GM20000 (cell line): ENCODE measurements around the gene DLG2.

Source experiments
- DNase-seq: peaks from one replicate; pipeline ENCODE4 v3.0.0; 2012; ENCODE audit warnings: low spot score
- CTCF ChIP-seq: IDR thresholded peaks from 2 replicates; pipeline ENCODE4 v1.5.1; 2012; ENCODE audit warnings: mild to moderate bottlenecking, control low read depth; ENCODE audit errors: extremely low read depth, missing control alignments

DLG2 gene

GRCh38 chr11:83558281-83558680, 2068.9 kb downstream of the DLG2 start:
- TF ChIP-seq CTCF: no peak
- DNase-seq: no peak

- TF ChIP-seq CTCF: no peak
- DNase-seq: no peak
Measured at GRCh38 chr11:83557653-83558052, 2069.5 kb downstream of the DLG2 start.

- TF ChIP-seq CTCF: no peak
- DNase-seq: no peak
Measured at GRCh38 chr11:83554876-83555275, 2072.3 kb downstream of the DLG2 start.

- no peak for DNase-seq
Measured at GRCh38 chr11:83549984-83550667, 2077.0 kb downstream of the DLG2 start.

GRCh38 chr11:83546368-83546767, 2080.8 kb downstream of the DLG2 start:
- TF ChIP-seq CTCF: no peak

More at GRCh38 chr11:83549984-83550667, 2077.0 kb downstream of the DLG2 start:
- TF ChIP-seq CTCF: no peak

GRCh38 chr11:83545494-83546260, 2081.5 kb downstream of the DLG2 start:
- DNase-seq: no peak
- no peak for TF ChIP-seq CTCF

More at GRCh38 chr11:83546368-83546767, 2080.8 kb downstream of the DLG2 start:
- no peak for DNase-seq

GRCh38 chr11:83544846-83545245, 2082.3 kb downstream of the DLG2 start:
- no peak for DNase-seq
- no peak for TF ChIP-seq CTCF
